GM23338 (cell line): ENCODE measurements around the gene ST6GALNAC3. TPM values are rescaled to one million over a fixed set of nuclear protein-coding genes. Genes with fewer than 3 reads are reported as not detected.

ENCODE experiments used
- ATAC-seq: fragments of 200-7000 bp; cut with Tn5 transposase; 3 replicates; pipeline ENCODE4 v1.9.1; 2020
- DNase-seq: peaks from one replicate; pipeline ENCODE4 v3.0.0-alpha.2; 2015; ENCODE audit warnings: low spot score
- H2AFZ ChIP-seq: fragments of 200-600 bp; sonication (generic); 2 replicates; pipeline ENCODE4 v1.8.0; 2016; ENCODE audit warnings: antibody characterized with exemption, mild to moderate bottlenecking, moderate library complexity
- H3F3A ChIP-seq: fragments of 200-600 bp; sonication (generic); replicated peaks from 2 replicates; pipeline ENCODE4 v1.8.0; 2017; ENCODE audit warnings: antibody characterized with exemption, mixed run types, low read depth
- H3K27ac ChIP-seq: fragments of 200-600 bp; sonication (generic); 2 replicates; pipeline ENCODE4 v1.6.1; 2016; ENCODE audit warnings: low read depth
- H3K27me3 ChIP-seq: fragments of 200-600 bp; sonication (generic); 2 replicates; pipeline ENCODE4 v1.8.0; 2016; ENCODE audit warnings: mild to moderate bottlenecking, mixed run types, moderate library complexity; ENCODE audit not compliant: insufficient read depth
- H3K36me3 ChIP-seq: fragments of 200-600 bp; sonication (generic); 2 replicates; pipeline ENCODE4 v1.8.0; 2016; ENCODE audit warnings: mild to moderate bottlenecking; ENCODE audit not compliant: insufficient read depth
- H3K4me1 ChIP-seq: fragments of 200-600 bp; sonication (generic); 2 replicates; pipeline ENCODE4 v1.8.0; 2016; ENCODE audit warnings: mild to moderate bottlenecking, moderate library complexity; ENCODE audit not compliant: insufficient read depth
- H3K4me2 ChIP-seq: fragments of 200-600 bp; sonication (generic); 2 replicates; pipeline ENCODE4 v1.7.1; 2017; ENCODE audit warnings: mixed run types
- H3K4me3 ChIP-seq: fragments of 200-600 bp; sonication (generic); 2 replicates; pipeline ENCODE4 v1.6.1; 2016; ENCODE audit warnings: mixed run types
- H3K79me2 ChIP-seq: fragments of 200-600 bp; sonication (generic); replicated peaks from 2 replicates; pipeline ENCODE4 v1.8.0; 2017; ENCODE audit warnings: mild to moderate bottlenecking; ENCODE audit not compliant: insufficient read depth
- H3K9me2 ChIP-seq: fragments of 200-600 bp; sonication (generic); 2 replicates; pipeline ENCODE4 v1.8.0; 2017; ENCODE audit not compliant: insufficient read depth
- H4K20me1 ChIP-seq: fragments of 200-600 bp; sonication (generic); replicated peaks from 2 replicates; pipeline ENCODE4 v1.8.0; 2017; ENCODE audit warnings: mild to moderate bottlenecking; ENCODE audit not compliant: insufficient read depth
- H3K27ac Mint-ChIP-seq: 2 replicates; pipeline ENCODE4 v1.8.0; 2020; ENCODE audit warnings: inconsistent platforms, mild to moderate bottlenecking, moderate library complexity, mixed read lengths
- H3K27me3 Mint-ChIP-seq: 3 replicates; pipeline ENCODE4 v1.8.0; 2022; ENCODE audit warnings: low read depth, mild to moderate bottlenecking, moderate library complexity, mixed read lengths, inconsistent platforms; ENCODE audit not compliant: insufficient read depth, poor library complexity
- H3K36me3 Mint-ChIP-seq: 3 replicates; pipeline ENCODE4 v1.8.0; 2021; ENCODE audit warnings: low read depth, mild to moderate bottlenecking, inconsistent platforms, moderate library complexity, mixed read lengths
- H3K4me1 Mint-ChIP-seq: 3 replicates; pipeline ENCODE4 v1.8.0; 2020; ENCODE audit warnings: mild to moderate bottlenecking, inconsistent platforms, mixed read lengths
- H3K4me3 Mint-ChIP-seq: 3 replicates; pipeline ENCODE4 v1.8.0; 2021; ENCODE audit warnings: moderate library complexity, mild to moderate bottlenecking, inconsistent platforms, mixed read lengths
- H3K9me3 Mint-ChIP-seq: 3 replicates; pipeline ENCODE4 v1.8.0; 2020; ENCODE audit warnings: moderate library complexity, mild to moderate bottlenecking, inconsistent platforms, mixed read lengths
- NANOG ChIP-seq: IDR thresholded peaks from 2 replicates; pipeline ENCODE4 v1.6.1; 2016; ENCODE audit warnings: antibody characterized with exemption, borderline replicate concordance
- ZNF114 ChIP-seq: fragments of 250-450 bp; sonication (Bioruptor Pico); IDR thresholded peaks from 2 replicates; pipeline ENCODE4 v1.5.0; 2020; ENCODE audit warnings: mild to moderate bottlenecking, moderate library complexity
- ZNF462 ChIP-seq: fragments of 250-450 bp; sonication (Bioruptor Pico); IDR thresholded peaks from 2 replicates; pipeline ENCODE4 v1.5.0; 2020; ENCODE audit warnings: mild to moderate bottlenecking, moderate library complexity
- polyA plus RNA-seq: library from polyadenylated mRNA; unstranded; fragments of >200 nt; fragmentation: Nextera tagmentation; extraction: Ambion mirVana; gene quantifications from 2 replicates; pipeline ENCODE4 v1.2.1, GENCODE V29; 2016
- total RNA-seq: library from RNA; depleted of rRNA; stranded (reverse); fragments of >200 nt; shearing (Covaris generic); gene quantifications from 2 replicates; pipeline ENCODE4 v1.2.3, GENCODE V29; 2014
- TF ChIP-seq, protein P1 (sequence below): IDR thresholded peaks from one replicate; pipeline ENCODE4 v1.6.1; 2018; ENCODE audit warnings: antibody characterized with exemption; ENCODE audit not compliant: unreplicated experiment
- TF ChIP-seq, protein P2 (sequence below): IDR thresholded peaks from 2 replicates; pipeline ENCODE4 v1.6.1; 2016; ENCODE audit warnings: antibody characterized with exemption
- TF ChIP-seq, protein P3 (sequence below), 2 experiments: fragments of 200-600 bp in 1 of 2; sonication (generic) in 1 of 2; conservative IDR thresholded peaks; 2 replicates each; pipeline versions ENCODE4 v1.5.1 to v1.6.1; 2016 to 2017; ENCODE audit warnings: antibody characterized with exemption in 2 of 2, low read depth in 2 of 2, mild to moderate bottlenecking in 2 of 2, moderate library complexity in 1 of 2

ST6GALNAC3 gene
- total and polyA plus RNA-seq, 2 experiments from 2014 or later = 4.7 to 11.6 TPM

GRCh38 chr1:76430531-76430930 is 356.0 kb downstream of the ST6GALNAC3 start:
- H3K36me3 Mint-ChIP-seq = no peaks in the 10 kb centered on the region
- H3K4me3 Mint-ChIP-seq = no peak overlapping the region
- H3K4me1 ChIP-seq = peaks cover 5% of the 10 kb centered on the region
- no peaks in the 10 kb centered on the region for H3K36me3 ChIP-seq
- H3K27me3 Mint-ChIP-seq = no peaks in the 10 kb centered on the region
- DNase-seq (no peak), ATAC-seq (no peak)
- H4K20me1 ChIP-seq = no peaks in the 10 kb centered on the region
- no peaks in the 10 kb centered on the region for H3K9me2 ChIP-seq
- H3K27me3 ChIP-seq = no peaks in the 10 kb centered on the region
- H3K9me3 Mint-ChIP-seq = no peaks in the 10 kb centered on the region
- no peak overlapping the region for H3K4me3 ChIP-seq
- H3K27ac ChIP-seq = no peak overlapping the region
- H3K79me2 ChIP-seq = no peaks in the 10 kb centered on the region
- no peaks in the 10 kb centered on the region for H3F3A ChIP-seq
- H3K4me2 ChIP-seq = no peak overlapping the region
- H3K4me1 Mint-ChIP-seq = peaks cover 13% of the 10 kb centered on the region
- H3K27ac Mint-ChIP-seq = no peak overlapping the region
- H2AFZ ChIP-seq = no peak overlapping the region
- TF ChIP-seq, protein P1, sequence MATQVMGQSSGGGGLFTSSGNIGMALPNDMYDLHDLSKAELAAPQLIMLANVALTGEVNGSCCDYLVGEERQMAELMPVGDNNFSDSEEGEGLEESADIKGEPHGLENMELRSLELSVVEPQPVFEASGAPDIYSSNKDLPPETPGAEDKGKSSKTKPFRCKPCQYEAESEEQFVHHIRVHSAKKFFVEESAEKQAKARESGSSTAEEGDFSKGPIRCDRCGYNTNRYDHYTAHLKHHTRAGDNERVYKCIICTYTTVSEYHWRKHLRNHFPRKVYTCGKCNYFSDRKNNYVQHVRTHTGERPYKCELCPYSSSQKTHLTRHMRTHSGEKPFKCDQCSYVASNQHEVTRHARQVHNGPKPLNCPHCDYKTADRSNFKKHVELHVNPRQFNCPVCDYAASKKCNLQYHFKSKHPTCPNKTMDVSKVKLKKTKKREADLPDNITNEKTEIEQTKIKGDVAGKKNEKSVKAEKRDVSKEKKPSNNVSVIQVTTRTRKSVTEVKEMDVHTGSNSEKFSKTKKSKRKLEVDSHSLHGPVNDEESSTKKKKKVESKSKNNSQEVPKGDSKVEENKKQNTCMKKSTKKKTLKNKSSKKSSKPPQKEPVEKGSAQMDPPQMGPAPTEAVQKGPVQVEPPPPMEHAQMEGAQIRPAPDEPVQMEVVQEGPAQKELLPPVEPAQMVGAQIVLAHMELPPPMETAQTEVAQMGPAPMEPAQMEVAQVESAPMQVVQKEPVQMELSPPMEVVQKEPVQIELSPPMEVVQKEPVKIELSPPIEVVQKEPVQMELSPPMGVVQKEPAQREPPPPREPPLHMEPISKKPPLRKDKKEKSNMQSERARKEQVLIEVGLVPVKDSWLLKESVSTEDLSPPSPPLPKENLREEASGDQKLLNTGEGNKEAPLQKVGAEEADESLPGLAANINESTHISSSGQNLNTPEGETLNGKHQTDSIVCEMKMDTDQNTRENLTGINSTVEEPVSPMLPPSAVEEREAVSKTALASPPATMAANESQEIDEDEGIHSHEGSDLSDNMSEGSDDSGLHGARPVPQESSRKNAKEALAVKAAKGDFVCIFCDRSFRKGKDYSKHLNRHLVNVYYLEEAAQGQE = no peak
- TF ChIP-seq, protein P2, sequence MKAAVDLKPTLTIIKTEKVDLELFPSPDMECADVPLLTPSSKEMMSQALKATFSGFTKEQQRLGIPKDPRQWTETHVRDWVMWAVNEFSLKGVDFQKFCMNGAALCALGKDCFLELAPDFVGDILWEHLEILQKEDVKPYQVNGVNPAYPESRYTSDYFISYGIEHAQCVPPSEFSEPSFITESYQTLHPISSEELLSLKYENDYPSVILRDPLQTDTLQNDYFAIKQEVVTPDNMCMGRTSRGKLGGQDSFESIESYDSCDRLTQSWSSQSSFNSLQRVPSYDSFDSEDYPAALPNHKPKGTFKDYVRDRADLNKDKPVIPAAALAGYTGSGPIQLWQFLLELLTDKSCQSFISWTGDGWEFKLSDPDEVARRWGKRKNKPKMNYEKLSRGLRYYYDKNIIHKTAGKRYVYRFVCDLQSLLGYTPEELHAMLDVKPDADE = no peak
- TF ChIP-seq, protein P3, sequence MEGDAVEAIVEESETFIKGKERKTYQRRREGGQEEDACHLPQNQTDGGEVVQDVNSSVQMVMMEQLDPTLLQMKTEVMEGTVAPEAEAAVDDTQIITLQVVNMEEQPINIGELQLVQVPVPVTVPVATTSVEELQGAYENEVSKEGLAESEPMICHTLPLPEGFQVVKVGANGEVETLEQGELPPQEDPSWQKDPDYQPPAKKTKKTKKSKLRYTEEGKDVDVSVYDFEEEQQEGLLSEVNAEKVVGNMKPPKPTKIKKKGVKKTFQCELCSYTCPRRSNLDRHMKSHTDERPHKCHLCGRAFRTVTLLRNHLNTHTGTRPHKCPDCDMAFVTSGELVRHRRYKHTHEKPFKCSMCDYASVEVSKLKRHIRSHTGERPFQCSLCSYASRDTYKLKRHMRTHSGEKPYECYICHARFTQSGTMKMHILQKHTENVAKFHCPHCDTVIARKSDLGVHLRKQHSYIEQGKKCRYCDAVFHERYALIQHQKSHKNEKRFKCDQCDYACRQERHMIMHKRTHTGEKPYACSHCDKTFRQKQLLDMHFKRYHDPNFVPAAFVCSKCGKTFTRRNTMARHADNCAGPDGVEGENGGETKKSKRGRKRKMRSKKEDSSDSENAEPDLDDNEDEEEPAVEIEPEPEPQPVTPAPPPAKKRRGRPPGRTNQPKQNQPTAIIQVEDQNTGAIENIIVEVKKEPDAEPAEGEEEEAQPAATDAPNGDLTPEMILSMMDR (conservative IDR thresholded peaks at IDR 0.05; ENCODE audit: low read depth in 2 of 2) = no peak

GRCh38 chr1:76433526-76433925 is 359.0 kb downstream of the ST6GALNAC3 start:
- no peak overlapping the region for H3K27ac ChIP-seq
- H3K9me3 Mint-ChIP-seq = no peaks in the 10 kb centered on the region
- TF ChIP-seq ZNF114 (CRISPR knock-in tag) (no peak), ZNF462 (CRISPR knock-in tag) (no peak), NANOG (no peak)
- TF ChIP-seq, protein P3 (conservative IDR thresholded peaks at IDR 0.05; ENCODE audit: low read depth in 2 of 2) = no peak

More at GRCh38 chr1:76433526-76433925, 359.0 kb downstream of the ST6GALNAC3 start:
- Histone ChIP-seq H3K4me3 (no peak overlapping the region), H3K4me2 (no peak overlapping the region), H3F3A (no peaks in the 10 kb centered on the region), H3K9me2 (no peaks in the 10 kb centered on the region), H4K20me1 (no peaks in the 10 kb centered on the region), H2AFZ (no peak overlapping the region), H3K79me2 (no peaks in the 10 kb centered on the region), H3K4me1 (peaks cover 12% of the 10 kb centered on the region), H3K27me3 (no peaks in the 10 kb centered on the region), H3K36me3 (no peaks in the 10 kb centered on the region)
- no peak overlapping the region for H3K4me3 Mint-ChIP-seq
- ATAC-seq (no peak), DNase-seq (no peak)
- peaks cover 20% of the 10 kb centered on the region for H3K4me1 Mint-ChIP-seq
- no peaks in the 10 kb centered on the region for H3K36me3 Mint-ChIP-seq
- no peaks in the 10 kb centered on the region for H3K27me3 Mint-ChIP-seq
- H3K27ac Mint-ChIP-seq = no peak overlapping the region
